ENCODE measurements around the gene CNTNAP4.

Gene CNTNAP4

GRCh38 chr16:76268824-76269223 lies 8.4 kb upstream of the CNTNAP4 start:
- Histone ChIP-seq H3K27ac (ENCODE audit: low read length) (no peak overlapping the region), H3K27me3 (ENCODE audit: insufficient read depth, low read length, poor library complexity) (no peaks in the 10 kb centered on the region), H3K9me3 (ENCODE audit: insufficient read depth, low read length, severe bottlenecking) (no peaks in the 10 kb centered on the region), H3K79me2 (ENCODE audit: insufficient read depth, low read length) (no peaks in the 10 kb centered on the region), H3K4me3 (ENCODE audit: low read depth in 1 of 2, low read length in 2 of 2) (no peak overlapping the region), H3K4me2 (ENCODE audit: insufficient read depth, low read length) (no peak overlapping the region), H3K36me3 (ENCODE audit: insufficient read depth, low read length) (no peaks in the 10 kb centered on the region), H2AFZ (ENCODE audit: low read depth, low read length) (no peak overlapping the region), H3K4me1 (ENCODE audit: insufficient read depth, low read length) (no peaks in the 10 kb centered on the region), H3K9ac (ENCODE audit: low read depth, low read length) (no peak overlapping the region), H4K20me1 (ENCODE audit: insufficient read depth, low read length) (no peaks in the 10 kb centered on the region)
- no peak for DNase-seq
- no peak for TF ChIP-seq CTCF (IDR thresholded peaks at IDR 0.05; ENCODE audit: borderline replicate concordance, extremely low read depth, low read length, poor library complexity, severe bottlenecking)
- TF ChIP-seq EZH2 (IDR thresholded peaks at IDR 0.05; ENCODE audit: borderline replicate concordance, low read depth, low read length, severe bottlenecking): no peak
- ATAC-seq (ENCODE audit: insufficient read depth, low read depth): no peak

DNA sequence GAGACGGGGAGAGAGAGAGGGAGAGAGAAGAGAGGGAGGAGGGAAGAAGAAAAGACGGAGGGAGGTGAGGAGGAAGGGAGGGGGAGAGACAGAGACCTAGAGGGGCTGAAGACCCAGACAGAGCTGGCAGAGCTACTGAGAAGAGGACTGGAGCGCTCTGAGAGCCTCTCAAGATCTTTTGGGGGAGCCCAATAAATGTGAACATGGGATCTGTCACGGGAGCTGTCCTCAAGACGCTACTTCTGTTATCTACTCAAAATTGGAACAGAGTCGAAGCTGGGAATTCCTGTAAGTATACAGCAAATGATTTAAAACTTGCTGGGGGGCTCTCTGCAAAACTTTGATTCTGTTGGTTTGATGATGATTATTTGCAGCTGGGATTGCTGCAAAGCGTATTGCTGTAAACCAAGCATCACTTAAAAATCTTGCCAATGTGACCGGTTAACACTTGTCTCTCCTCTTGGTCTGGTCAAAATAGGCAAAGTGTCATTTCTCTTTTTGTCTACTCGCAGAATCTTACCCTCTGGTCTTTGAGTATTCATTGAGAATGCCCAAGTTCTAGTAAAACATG lies 344 bp downstream of the CNTNAP4 start:
- ATAC-seq (ENCODE audit: insufficient read depth, low read depth) (no peak), DNase-seq (no peak)
- H3K9me3 ChIP-seq (ENCODE audit: insufficient read depth, low read length, severe bottlenecking): no peaks in the 10 kb centered on the region
- no peaks in the 10 kb centered on the region for H3K4me1 ChIP-seq (ENCODE audit: insufficient read depth, low read length)
- no peaks in the 10 kb centered on the region for H3K27me3 ChIP-seq (ENCODE audit: insufficient read depth, low read length, poor library complexity)
- no peak for TF ChIP-seq CTCF (IDR thresholded peaks at IDR 0.05; ENCODE audit: borderline replicate concordance, extremely low read depth, low read length, poor library complexity, severe bottlenecking)
- TF ChIP-seq EZH2 (IDR thresholded peaks at IDR 0.05; ENCODE audit: borderline replicate concordance, low read depth, low read length, severe bottlenecking): no peak
- H3K79me2 ChIP-seq (ENCODE audit: insufficient read depth, low read length): no peaks in the 10 kb centered on the region
- H2AFZ ChIP-seq (ENCODE audit: low read depth, low read length): no peak overlapping the region
- no peak overlapping the region for H3K4me3 ChIP-seq (ENCODE audit: low read depth in 1 of 2, low read length in 2 of 2)
- no peaks in the 10 kb centered on the region for H4K20me1 ChIP-seq (ENCODE audit: insufficient read depth, low read length)
- H3K27ac ChIP-seq (ENCODE audit: low read length): no peak overlapping the region
- no peak overlapping the region for H3K9ac ChIP-seq (ENCODE audit: low read depth, low read length)
- no peak overlapping the region for H3K4me2 ChIP-seq (ENCODE audit: insufficient read depth, low read length)
- H3K36me3 ChIP-seq (ENCODE audit: insufficient read depth, low read length): no peaks in the 10 kb centered on the region

DNA sequence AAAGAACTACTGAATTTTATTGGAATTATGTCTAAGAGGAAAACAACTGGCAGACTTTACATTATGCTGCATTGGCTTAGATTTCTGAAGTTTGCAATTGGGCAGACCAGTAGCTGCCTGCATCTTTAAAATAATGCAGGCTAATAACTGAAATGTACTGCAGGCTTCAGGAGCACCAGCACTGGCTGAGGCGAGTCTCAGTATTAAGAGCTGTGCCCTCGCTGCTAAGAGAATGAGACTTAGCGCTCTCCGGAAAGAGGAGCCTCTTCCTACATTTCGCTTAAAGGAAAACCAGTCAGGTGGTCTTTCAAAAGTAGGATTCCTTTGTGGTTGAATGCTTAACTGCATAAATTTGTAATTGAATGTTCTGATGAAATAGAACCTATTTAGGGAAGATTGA lies 885 bp downstream of the CNTNAP4 start:
- TF ChIP-seq EZH2 (IDR thresholded peaks at IDR 0.05; ENCODE audit: borderline replicate concordance, low read depth, low read length, severe bottlenecking) (no peak), CTCF (IDR thresholded peaks at IDR 0.05; ENCODE audit: borderline replicate concordance, extremely low read depth, low read length, poor library complexity, severe bottlenecking) (no peak)
- Histone ChIP-seq H4K20me1 (ENCODE audit: insufficient read depth, low read length) (no peaks in the 10 kb centered on the region), H3K4me3 (ENCODE audit: low read depth in 1 of 2, low read length in 2 of 2) (no peak overlapping the region), H2AFZ (ENCODE audit: low read depth, low read length) (no peak overlapping the region), H3K79me2 (ENCODE audit: insufficient read depth, low read length) (no peaks in the 10 kb centered on the region), H3K9ac (ENCODE audit: low read depth, low read length) (no peak overlapping the region), H3K36me3 (ENCODE audit: insufficient read depth, low read length) (no peaks in the 10 kb centered on the region), H3K27ac (ENCODE audit: low read length) (no peak overlapping the region), H3K4me1 (ENCODE audit: insufficient read depth, low read length) (no peaks in the 10 kb centered on the region), H3K27me3 (ENCODE audit: insufficient read depth, low read length, poor library complexity) (no peaks in the 10 kb centered on the region), H3K9me3 (ENCODE audit: insufficient read depth, low read length, severe bottlenecking) (no peaks in the 10 kb centered on the region), H3K4me2 (ENCODE audit: insufficient read depth, low read length) (no peak overlapping the region)
- no peak for ATAC-seq (ENCODE audit: insufficient read depth, low read depth)
- no peak for DNase-seq

DNA sequence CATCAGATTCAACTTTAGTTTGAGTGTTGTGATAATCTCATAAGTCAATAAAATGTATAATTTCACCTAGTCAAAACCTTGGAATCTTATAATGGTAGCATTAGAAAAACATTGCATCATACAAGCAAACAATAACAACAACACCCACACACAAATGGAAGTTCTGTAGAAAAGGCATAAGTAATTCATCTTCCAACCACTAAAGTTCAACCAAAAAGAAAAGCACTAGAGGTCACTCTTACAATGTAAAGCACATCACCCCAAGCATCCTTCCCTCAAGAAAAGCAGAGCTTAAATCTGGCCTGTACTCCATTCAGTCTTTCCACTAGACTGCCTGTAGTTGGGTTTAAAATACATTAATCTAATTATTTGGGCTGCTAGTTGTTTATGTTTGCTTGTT lies 1.8 kb downstream of the CNTNAP4 start:
- no peaks in the 10 kb centered on the region for H3K9me3 ChIP-seq (ENCODE audit: insufficient read depth, low read length, severe bottlenecking)
- no peaks in the 10 kb centered on the region for H3K4me1 ChIP-seq (ENCODE audit: insufficient read depth, low read length)
- DNase-seq (no peak), ATAC-seq (ENCODE audit: insufficient read depth, low read depth) (no peak)
- H3K27ac ChIP-seq (ENCODE audit: low read length): no peak overlapping the region
- no peak overlapping the region for H2AFZ ChIP-seq (ENCODE audit: low read depth, low read length)
- no peak overlapping the region for H3K9ac ChIP-seq (ENCODE audit: low read depth, low read length)
- no peaks in the 10 kb centered on the region for H3K36me3 ChIP-seq (ENCODE audit: insufficient read depth, low read length)
- no peak overlapping the region for H3K4me3 ChIP-seq (ENCODE audit: low read depth in 1 of 2, low read length in 2 of 2)
- no peaks in the 10 kb centered on the region for H3K79me2 ChIP-seq (ENCODE audit: insufficient read depth, low read length)
- no peaks in the 10 kb centered on the region for H4K20me1 ChIP-seq (ENCODE audit: insufficient read depth, low read length)
- no peaks in the 10 kb centered on the region for H3K27me3 ChIP-seq (ENCODE audit: insufficient read depth, low read length, poor library complexity)
- no peak overlapping the region for H3K4me2 ChIP-seq (ENCODE audit: insufficient read depth, low read length)
- TF ChIP-seq CTCF (IDR thresholded peaks at IDR 0.05; ENCODE audit: borderline replicate concordance, extremely low read depth, low read length, poor library complexity, severe bottlenecking): peak; percentile 30
- TF ChIP-seq EZH2 (IDR thresholded peaks at IDR 0.05; ENCODE audit: borderline replicate concordance, low read depth, low read length, severe bottlenecking): no peak

Measured in DND-41 (cell line).